Progenitor cell of endocrine pancreas (in vitro differentiated cells): ENCODE measurements around the gene LHFPL2. TPM values are rescaled to one million over a fixed set of nuclear protein-coding genes. Genes with fewer than 3 reads are reported as not detected.
A peak's percentile ranks its signal among the peaks of the same experiment; 100 is the strongest.

Source experiments
- DNase-seq: peaks from one replicate; pipeline ENCODE4 v3.0.0; 2021; ENCODE audit warnings: low spot score; ENCODE audit not compliant: unreplicated experiment
- H3K27ac Mint-ChIP-seq: 2 replicates; pipeline ENCODE4 v1.8.0; 2021; ENCODE audit warnings: mild to moderate bottlenecking, moderate library complexity, mixed read lengths
- H3K27me3 Mint-ChIP-seq: 2 replicates; pipeline ENCODE4 v1.8.0; 2021; ENCODE audit warnings: mixed read lengths
- H3K36me3 Mint-ChIP-seq: 2 replicates; pipeline ENCODE4 v1.8.0; 2022; ENCODE audit warnings: mixed read lengths; ENCODE audit not compliant: insufficient read depth
- H3K4me1 Mint-ChIP-seq: 2 replicates; pipeline ENCODE4 v1.8.0; 2021; ENCODE audit warnings: low read depth, mixed read lengths
- H3K4me3 Mint-ChIP-seq: 2 replicates; pipeline ENCODE4 v1.8.0; 2021; ENCODE audit warnings: low read depth, mild to moderate bottlenecking, moderate library complexity, mixed read lengths
- H3K9me3 Mint-ChIP-seq: 2 replicates; pipeline ENCODE4 v1.8.0; 2021; ENCODE audit warnings: low read depth, mixed read lengths
- total RNA-seq: library from RNA; stranded (reverse); gene quantifications from 2 replicates; pipeline ENCODE4 v1.2.1, GENCODE V29; 2021
- TF ChIP-seq, protein P1 (sequence below): fragments of 200-600 bp; sonication (generic); IDR thresholded peaks from one replicate; pipeline ENCODE4 v1.5.0; 2021; ENCODE audit warnings: antibody characterized with exemption, mild to moderate bottlenecking; ENCODE audit not compliant: unreplicated experiment

The LHFPL2 gene
- total RNA-seq, 1 donor from 2014 or later, result 15.0 TPM

DNA sequence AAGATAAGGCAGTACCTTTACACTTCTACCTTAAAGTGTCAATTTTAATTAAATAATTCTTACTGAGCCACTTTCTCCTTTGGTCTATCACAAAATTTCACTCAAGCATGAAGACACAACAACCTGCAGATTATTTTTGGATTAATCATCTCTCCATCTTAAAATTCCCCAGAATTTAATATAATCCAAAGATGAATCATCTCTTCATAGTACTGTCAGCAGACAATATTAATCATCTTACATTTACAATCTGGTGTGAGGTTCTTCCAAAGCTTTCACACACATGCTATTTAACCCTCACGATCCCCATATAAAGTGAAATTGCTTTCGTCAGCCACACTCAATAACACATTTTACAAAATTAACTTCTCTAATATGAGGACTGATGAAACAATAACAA lies 43.0 kb downstream of the LHFPL2 start:
- no peaks in the 10 kb centered on the region for H3K27me3 Mint-ChIP-seq
- no peaks in the 10 kb centered on the region for H3K9me3 Mint-ChIP-seq
- peaks cover 28% of the 10 kb centered on the region for H3K4me1 Mint-ChIP-seq
- H3K36me3 Mint-ChIP-seq, result no peaks in the 10 kb centered on the region
- H3K27ac Mint-ChIP-seq, result no peak overlapping the region
- TF ChIP-seq, protein P1, sequence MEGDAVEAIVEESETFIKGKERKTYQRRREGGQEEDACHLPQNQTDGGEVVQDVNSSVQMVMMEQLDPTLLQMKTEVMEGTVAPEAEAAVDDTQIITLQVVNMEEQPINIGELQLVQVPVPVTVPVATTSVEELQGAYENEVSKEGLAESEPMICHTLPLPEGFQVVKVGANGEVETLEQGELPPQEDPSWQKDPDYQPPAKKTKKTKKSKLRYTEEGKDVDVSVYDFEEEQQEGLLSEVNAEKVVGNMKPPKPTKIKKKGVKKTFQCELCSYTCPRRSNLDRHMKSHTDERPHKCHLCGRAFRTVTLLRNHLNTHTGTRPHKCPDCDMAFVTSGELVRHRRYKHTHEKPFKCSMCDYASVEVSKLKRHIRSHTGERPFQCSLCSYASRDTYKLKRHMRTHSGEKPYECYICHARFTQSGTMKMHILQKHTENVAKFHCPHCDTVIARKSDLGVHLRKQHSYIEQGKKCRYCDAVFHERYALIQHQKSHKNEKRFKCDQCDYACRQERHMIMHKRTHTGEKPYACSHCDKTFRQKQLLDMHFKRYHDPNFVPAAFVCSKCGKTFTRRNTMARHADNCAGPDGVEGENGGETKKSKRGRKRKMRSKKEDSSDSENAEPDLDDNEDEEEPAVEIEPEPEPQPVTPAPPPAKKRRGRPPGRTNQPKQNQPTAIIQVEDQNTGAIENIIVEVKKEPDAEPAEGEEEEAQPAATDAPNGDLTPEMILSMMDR, result no peak
- no peak overlapping the region for H3K4me3 Mint-ChIP-seq
- DNase-seq, result no peak

GRCh38 chr5:78604689-78605285 lies 43.8 kb downstream of the LHFPL2 start:
- TF ChIP-seq, protein P1, result no peak
- no peak for DNase-seq
- Mint-ChIP-seq H3K27me3 (no peaks in the 10 kb centered on the region), H3K4me3 (no peak overlapping the region), H3K27ac (no peak overlapping the region), H3K36me3 (no peaks in the 10 kb centered on the region), H3K9me3 (no peaks in the 10 kb centered on the region), H3K4me1 (peaks cover 31% of the 10 kb centered on the region)

DNA sequence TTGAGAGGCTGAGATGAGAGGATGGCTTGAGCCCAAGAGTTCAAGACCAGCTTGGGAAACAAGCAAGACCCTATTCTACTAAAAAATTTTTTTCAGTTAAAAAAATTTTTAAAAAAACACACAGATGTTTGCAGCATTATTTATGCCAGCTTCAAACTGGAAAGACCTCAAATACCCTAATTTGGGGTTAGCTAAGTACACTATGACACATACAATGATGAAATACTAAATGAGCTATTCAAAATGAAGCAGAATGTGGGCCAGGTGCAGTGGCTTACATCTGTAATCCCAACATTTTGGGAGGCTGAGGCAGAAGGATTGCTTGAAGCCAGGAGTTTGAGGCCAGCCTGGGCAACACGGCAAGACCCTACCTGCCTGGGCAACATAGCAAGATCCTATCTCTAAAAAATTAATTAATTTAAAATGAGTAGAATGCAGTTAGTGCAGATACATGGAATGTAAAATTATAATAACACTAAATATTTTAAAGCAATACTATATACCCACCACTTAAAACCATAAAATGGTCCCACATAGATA lies 44.9 kb downstream of the LHFPL2 start:
- H3K36me3 Mint-ChIP-seq, result no peaks in the 10 kb centered on the region
- H3K4me1 Mint-ChIP-seq, result peaks cover 31% of the 10 kb centered on the region
- no peak overlapping the region for H3K27ac Mint-ChIP-seq

DNA sequence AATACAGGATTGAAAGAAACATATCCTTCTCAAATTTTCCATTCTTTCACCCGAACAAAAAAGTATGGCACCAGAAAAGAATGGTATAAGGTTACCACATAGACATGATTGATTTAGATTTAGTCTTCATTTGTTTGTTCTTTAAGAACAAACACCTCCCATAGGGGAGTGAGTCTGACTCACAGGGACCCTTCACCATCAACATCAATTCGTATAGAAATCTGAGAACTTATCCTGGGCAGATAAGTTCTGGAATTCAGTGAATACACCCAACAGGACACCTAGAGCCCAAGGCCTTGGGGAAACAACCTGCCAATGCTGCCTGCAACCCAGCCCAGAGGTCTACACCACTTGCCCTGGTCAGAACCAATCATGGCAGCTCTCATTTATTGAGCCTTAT lies 46.2 kb downstream of the LHFPL2 start:
- Mint-ChIP-seq H3K4me3 (peak overlapping the region; percentile 4), H3K27ac (peak overlapping the region; percentile 94), H3K9me3 (no peaks in the 10 kb centered on the region), H3K4me1 (peaks cover 31% of the 10 kb centered on the region), H3K27me3 (no peaks in the 10 kb centered on the region), H3K36me3 (peaks cover 1% of the 10 kb centered on the region)
- DNase-seq, result no peak
- TF ChIP-seq, protein P1, result no peak

More for the DNA sequence above, 44.9 kb downstream of the LHFPL2 start:
- Mint-ChIP-seq H3K27me3 (no peaks in the 10 kb centered on the region), H3K4me3 (no peak overlapping the region), H3K9me3 (no peaks in the 10 kb centered on the region)
- TF ChIP-seq, protein P1, result no peak
- DNase-seq, result no peak

DNA sequence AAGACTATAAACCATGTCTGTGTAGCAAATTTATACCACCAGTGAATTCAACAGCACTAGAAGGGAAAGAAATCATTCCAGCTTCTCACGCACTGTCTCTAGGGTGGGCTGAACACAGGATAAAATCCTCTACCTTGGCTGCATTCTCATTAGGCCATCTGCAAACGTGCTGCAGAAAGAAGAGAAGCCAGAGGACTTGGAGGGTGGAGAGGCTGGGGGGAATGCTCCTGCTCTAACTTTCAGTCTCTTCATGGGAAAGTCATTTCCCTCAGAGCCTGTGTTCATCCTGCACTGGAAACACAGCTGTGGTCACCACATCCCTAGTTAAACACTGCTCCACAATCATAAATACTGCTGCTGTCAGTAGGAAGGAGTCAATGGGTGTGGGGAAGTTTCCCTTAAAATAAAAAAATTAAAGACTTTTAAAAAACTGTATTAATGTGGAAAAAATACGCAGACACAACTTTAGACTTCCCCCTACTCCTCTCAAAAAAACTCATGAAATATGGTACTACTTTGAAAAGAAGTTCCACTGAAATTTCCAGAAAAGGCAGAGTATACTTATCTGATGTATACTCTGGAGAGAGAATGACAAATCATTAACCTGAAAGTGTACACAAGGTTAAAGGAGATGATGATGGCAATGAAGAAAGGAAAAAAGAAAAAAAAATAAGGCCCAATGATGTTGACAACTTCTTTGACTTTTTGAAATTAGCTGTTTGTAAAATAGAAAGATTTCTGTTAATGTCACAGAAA lies 46.8 kb downstream of the LHFPL2 start:
- TF ChIP-seq, protein P1, result no peak
- Mint-ChIP-seq H3K4me3 (peak overlapping the region; percentile 4), H3K36me3 (peaks cover 1% of the 10 kb centered on the region), H3K9me3 (no peaks in the 10 kb centered on the region), H3K4me1 (peaks cover 31% of the 10 kb centered on the region), H3K27me3 (no peaks in the 10 kb centered on the region), H3K27ac (peak overlapping the region; percentile 94)
- no peak for DNase-seq
